GM23248 (cell line): ENCODE results near the gene P3H4.

Experiments used
- EZH2 ChIP-seq: fragments of 200-600 bp; sonication (generic); IDR thresholded peaks from 2 replicates; pipeline ENCODE4 v1.6.1; 2018; ENCODE audit warnings: antibody characterized with exemption, mild to moderate bottlenecking; ENCODE audit not compliant: insufficient read depth, poor library complexity, severe bottlenecking
- EZH2phosphoT487 ChIP-seq: fragments of 200-600 bp; sonication (generic); IDR thresholded peaks from 2 replicates; pipeline ENCODE4 v1.6.1; 2018; ENCODE audit warnings: antibody characterized with exemption, moderate library complexity, mild to moderate bottlenecking, low read depth; ENCODE audit not compliant: insufficient read depth

DNA sequence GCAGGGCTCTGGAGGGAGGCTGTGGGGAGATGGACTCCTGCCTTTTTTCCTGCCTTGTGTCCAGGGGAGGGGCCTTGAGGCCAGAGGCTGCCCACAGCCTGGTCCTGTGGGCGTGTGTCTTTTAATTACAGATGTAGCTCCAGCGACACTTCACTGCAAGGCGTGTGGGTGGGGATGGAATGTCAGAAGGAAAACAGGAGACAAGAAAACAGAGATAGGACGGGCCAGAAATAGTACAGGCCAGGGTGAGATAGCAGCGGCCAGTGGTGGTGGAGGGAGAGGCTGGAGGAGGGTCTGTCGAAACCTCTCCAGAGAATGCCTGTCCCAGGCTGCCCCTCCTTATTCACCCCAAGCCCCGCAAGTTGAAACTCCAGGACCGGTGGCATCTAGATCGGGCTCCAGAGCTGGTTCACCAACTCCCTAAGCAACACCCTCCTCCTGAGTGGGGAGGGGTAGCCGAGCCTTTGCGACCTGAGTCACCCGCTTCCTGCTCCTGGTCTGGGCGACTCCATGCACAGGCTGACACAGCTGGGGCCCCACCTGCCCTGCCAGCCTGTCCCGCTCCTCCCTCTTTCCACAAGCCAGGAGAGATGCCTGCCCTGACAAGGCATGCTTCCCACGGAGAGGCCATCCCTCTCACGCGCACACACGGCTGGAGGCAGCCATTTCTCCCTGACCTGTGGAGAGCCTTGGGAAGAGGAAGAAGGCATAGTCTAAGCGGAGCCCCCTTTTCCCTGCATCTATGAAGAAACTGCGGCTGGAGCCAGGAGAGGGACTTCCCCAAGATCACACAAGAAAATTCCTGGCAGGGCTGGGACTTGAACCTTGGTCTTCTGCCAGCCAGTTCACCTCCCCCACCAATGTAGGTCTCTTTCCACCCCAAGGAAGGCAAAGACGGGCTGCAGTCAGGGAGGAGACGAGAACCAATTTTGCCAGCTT lies 18.6 kb downstream of the P3H4 start:
- no peak for TF ChIP-seq EZH2
- TF ChIP-seq EZH2phosphoT487 = no peak
